GM18519 (cell line): ENCODE measurements around the gene SKI.

Experiments
- ATAC-seq: cut with Tn5 transposase; IDR thresholded peaks from one replicate; pipeline ENCODE4 v1.9.1; 2021; ENCODE audit warnings: mild to moderate bottlenecking, moderate library complexity; ENCODE audit not compliant: unreplicated experiment, low FRiP score

Gene SKI

DNA sequence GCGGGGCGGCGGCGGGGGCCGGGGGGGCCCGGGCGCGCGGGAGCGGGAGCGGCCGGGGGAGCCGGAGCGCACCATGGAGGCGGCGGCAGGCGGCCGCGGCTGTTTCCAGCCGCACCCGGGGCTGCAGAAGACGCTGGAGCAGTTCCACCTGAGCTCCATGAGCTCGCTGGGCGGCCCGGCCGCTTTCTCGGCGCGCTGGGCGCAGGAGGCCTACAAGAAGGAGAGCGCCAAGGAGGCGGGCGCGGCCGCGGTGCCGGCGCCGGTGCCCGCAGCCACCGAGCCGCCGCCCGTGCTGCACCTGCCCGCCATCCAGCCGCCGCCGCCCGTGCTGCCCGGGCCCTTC is 546 bp downstream of the SKI start:
- no peak for ATAC-seq

DNA sequence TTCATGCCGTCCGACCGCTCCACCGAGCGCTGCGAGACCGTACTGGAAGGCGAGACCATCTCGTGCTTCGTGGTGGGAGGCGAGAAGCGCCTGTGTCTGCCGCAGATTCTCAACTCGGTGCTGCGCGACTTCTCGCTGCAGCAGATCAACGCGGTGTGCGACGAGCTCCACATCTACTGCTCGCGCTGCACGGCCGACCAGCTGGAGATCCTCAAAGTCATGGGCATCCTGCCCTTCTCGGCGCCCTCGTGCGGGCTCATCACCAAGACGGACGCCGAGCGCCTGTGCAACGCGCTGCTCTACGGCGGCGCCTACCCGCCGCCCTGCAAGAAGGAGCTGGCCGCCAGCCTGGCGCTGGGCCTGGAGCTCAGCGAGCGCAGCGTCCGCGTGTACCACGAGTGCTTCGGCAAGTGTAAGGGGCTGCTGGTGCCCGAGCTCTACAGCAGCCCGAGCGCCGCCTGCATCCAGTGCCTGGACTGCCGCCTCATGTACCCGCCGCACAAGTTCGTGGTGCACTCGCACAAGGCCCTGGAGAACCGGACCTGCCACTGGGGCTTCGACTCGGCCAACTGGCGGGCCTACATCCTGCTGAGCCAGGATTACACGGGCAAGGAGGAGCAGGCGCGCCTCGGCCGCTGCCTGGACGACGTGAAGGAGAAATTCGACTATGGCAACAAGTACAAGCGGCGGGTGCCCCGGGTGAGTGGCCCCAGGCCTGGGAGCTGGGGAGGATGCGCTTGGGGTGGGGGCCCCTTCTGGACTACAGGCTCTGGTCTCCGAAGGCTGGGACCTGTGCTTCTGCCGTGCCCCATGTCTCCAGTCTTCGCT is 1.1 kb downstream of the SKI start:
- ATAC-seq = no peak

DNA sequence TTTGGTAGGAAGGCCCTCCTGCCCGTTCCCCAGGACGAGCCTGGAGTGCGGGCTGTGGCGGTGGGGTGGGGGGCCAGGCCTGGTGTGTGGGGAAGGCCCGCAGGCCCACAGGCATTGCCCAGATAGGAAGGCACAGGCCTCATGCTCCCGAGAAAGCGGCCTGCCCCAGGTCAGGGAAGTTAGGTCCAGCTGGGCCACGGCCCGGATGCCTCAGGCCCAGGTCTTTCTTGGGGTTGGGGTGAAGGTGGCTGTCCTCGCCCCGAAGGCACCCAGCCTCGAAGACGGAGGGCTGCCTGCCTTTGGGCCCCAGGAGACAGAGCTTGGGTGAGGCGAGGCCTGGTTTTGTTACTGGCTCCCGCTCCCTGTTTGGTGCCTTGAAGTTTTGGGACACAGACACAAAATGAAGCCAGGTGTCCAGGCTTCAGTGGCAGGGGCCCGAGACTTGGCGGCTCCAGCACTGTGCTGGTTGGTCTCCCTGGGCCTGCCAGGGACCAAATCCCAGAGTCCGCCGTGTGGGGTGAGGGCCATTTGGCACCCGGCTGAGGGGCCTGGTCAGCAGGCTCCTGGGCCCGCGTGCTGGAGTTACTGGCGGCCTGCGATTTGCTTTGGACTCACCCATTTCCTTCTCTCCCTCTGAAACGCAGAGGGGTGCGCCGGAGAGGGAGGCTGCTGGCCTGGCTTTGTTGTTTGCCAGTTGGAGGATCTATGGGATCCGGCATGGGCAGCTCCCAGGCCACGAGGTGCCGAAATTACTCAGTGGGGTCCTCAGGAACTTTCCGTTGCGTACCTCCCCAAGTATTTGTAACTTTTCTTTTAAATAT is 2.0 kb downstream of the SKI start:
- no peak for ATAC-seq

DNA sequence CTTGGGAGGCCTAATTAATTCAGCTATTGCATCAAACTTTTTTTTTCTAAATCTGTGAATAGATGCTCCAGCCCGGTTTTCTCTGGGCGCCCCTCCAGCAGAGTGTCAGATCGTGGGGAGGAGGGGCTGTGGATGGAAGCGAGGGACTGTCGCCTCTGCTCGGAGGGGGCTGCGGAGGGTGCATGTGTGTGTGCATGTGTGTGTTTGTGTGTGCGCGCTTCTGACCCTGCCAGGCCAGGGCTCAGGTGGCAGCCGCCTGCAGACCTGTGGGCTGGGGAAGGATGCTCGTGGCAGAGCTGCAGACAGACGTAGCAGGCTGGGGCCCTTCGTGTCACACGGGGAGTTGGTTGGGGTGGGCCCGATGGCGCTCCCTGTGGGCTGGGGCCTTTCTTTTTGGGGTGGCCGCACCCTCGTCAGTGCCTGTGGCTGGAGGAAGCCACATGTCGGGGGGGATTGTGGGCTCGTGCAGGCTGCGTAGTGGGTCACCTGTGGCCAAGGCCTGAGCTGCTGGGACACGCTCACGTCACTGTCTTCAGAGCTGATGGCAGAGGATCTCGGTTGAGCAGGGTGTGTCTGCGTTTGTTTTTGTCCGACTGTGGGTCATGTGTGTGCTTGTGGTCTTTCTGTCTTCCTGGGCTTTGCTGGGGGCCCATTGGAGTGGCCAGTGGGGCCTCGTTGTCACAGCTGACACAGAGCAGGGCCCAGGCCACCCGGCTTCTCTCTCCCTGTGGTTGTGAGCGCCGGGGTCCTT is 2.8 kb downstream of the SKI start:
- ATAC-seq = no peak

DNA sequence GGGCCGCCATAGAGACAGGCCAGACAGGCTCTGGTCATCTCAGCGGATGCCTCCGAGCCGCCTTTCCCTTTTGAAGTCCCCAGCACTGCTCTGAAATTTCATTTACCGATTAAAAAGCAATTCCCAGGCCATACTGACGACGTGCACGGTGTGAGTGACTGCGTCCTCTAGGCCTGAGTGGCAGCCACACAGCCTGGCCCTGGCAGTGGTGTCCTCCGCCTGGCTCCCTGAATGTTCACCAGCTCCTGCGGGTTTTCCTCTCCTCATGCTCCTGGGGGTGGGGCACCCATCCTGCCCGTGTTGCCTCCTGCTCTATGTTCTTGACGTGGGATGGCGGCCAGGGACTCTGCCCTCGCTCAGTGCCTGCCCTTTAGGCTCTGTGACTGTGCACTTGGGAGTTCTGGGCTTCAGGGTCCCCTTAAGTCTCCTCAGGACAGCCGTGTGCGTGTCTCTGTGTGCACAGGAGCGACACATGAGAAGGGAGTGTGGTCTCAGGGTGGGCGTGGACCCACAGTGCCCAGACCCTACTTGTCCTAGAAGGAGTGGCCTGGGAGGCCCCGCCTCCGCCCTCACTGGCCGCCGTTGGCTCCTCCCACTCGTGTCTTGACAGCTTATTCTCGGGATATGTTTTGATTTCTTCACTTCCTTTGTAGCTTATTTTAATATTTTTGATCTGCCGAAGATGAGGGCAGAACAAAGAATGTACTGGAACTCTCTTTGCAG is 3.6 kb downstream of the SKI start:
- no peak for ATAC-seq

DNA sequence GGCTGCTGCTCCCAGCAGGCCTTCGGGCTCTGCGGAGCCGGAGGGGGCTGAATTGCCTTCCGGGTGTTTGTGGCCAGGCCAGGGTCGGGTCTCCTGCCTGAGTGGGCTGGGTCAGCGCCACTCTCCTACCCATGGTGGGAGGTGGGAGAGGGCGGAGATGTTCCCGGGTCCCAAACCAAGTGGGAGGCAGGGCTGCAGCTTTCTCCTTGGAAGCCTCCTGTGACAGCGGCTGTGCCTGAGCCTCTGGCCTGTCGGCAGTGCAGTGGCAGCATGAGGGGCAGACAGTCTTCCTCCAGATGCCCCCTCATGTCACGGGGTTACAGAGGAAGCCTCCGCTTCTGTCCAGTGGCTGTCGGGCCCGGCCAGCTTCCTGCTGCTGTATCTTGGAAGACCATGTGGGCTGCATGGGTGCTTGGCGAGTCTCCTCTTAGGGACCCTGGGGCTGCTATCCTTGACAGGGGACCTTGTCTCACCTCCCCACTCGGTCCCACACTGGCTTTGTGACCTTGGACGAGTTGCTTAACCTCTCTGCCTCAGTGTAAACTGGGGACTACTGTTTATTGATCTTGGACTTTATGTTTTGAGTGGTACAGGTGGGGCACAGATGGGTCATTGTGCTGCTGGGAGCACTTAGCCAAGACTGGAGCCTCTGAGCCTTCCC is 4.3 kb downstream of the SKI start:
- ATAC-seq = no peak

DNA sequence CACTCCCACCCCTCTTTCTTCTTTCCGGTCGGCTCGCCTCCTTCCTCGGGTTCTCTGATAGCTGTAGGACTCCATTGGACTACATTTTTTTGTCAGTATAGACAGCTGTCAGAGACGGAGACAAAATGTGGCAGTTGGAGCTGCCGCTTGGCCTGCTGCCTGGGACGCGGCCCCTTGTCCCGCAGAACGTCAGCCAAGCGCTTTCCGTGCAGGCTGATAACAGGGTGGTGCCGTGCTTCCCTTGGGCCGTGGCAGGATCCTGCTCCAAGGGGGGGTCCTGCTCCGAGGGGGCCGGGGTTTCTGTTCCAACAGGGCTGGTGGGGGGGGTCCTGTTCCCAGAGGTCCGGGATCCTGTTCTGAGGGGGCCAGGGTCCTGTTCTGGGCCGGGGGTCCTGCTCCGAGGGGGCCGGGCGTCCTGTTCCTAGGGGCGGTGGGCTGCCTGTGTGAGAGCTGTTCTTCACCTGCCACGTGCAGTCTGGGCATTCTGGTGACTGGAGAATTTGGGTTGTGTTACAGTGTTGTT is 4.9 kb downstream of the SKI start:
- ATAC-seq = no peak

DNA sequence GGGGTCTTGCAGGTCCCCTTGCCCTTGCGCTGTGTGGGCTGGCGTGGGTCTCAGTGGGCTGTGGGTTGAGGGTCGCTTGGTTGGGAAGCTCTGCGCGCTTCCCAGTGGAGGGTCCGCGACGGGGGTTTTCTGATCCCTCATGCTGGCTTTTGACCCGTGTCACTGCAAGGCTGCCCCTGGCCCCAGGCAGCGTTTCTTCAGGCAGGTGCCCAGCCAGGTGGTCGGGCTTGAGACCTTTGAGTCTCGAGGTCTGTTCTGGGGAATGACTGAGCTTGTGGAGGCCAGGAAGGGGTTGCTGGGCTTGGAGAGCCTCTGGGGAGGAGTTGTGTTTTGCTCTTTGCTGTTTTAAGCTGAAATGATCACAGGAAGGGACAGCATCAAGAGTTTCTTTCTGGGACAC is 5.3 kb downstream of the SKI start:
- no peak for ATAC-seq

DNA sequence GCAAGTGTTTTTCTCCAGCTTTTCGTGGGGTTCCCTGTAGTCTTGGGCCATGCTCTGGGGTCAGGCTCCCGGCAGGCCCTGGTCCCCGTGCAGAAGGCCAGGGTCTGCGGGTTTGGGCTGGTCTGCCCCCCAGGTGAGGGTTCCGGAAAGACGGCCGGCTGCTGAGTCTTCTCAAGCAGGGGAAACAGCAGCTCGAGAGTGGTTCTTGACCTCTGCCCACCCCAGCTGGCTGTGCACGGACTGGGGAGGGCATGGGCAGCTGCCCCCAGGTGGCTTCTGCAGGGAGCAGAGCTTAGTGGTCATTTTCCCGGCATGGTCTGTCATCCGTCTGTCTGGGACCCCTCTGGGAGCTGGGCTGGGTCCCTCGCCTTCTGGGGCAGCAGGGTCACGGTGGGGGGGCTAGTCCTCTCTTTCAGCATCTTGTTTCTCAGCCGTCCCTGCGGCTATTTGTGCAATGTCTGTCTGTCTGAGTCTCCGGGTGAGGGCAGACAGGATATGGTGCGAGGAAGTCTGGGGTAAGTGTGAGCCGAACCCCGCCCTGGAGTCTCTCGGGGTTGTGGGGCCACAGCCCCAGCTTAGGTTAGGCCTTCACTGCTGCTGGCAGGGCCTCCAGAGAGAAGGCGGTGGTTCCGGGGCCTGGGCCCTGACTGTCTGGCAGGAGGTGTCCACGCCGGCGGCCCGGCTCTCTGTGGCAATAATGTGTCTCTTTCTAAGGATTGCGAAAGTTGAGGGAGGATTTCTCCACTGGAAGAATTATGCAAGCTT is 6.1 kb downstream of the SKI start:
- no peak for ATAC-seq

DNA sequence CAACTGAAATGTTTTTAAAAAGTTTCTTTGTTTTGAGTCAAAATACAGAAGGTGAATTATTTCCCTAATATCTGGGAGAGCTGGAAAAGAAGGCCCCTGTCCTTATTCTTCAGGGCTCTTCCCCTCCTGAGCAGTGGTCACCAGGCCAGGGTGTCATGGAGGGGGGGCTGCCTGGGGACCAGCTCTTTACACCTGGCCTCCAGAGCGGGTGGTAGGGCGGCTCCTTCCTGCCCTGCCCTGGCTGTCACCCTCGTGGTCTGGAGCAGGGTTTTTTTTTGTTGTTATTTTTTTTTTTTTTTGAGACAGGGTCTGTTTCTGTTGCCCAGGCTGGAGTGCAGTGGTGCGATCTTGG is 6.6 kb downstream of the SKI start:
- ATAC-seq = no peak

DNA sequence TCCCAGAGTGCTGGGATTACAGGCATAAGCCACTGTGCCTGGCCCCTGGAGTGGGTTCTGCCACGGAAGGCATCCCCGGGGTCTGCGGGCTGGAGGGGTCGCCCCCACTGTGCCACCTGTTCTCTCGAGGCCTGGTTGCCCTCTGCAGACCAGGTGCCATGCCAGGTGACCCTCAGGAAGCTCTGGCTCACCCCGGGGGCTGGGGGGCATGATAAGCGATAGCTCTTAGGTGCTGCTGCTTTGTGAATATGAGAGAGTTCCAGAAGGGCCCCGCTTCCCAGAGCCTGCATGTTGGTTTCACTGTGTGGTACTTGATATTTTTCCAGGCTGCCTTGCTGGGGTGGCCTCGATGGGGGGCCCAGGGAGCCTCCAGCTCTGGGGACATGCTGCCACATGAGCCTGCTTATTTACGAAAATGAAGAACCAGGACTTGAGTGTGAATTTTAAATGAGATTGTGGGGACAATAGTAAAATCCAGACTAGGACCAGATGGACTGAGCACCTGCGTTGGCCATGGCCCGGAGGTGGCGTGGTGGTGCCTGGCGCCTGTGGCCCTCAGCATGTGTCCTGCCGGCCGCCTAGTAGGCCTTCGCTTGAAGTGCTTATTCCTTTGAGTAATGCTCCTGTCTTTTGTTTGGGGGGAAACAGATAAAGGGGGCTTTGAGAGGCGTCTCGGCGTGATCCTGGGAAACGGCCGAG is 7.3 kb downstream of the SKI start:
- no peak for ATAC-seq

DNA sequence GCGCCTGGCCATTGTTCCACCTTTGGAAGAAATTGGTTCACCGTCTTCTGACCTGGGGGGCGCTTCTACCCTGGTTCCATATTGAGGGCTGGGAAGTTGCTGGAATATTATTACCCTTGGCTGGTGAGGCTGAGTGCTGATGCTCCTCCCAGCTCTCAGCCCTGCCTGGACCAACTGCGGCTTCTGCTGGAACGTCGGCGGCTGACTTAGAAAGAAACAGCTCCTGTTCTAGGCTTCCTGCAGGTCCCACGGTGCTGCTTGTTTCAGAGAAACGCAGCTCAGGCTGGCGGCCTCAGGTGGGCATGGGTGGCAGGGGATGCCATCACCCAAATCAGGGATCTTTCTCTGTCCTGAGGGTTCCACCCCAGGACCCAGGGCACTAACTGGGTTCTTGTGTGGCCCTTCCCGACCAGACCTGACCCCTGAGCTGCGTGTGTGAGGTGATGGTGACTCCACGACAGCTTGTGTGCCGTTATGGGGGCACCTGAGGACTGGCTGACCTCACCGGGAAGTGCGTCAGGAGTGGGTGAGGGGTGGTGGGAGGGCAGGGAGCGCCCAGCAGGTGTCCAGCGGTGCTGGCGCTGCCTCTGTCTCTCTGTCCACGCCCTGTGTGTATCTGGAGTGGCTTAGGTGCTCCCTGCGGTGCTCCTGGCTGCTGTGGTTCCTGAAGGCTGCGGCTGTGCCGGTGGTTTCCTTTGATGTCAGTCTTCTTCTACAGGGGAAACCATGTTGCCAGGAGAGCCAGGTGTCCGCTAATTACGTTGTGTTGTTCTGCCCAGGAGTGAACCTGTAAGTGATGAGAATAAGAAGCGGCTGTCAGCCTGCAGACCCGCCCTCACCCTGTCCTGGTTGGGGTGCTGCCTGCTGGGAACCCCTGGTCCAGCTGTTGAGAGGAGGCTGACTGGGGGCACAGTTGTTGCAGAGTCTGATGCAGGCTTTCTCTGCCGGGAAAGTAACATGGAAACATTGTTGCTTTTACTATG is 8.9 kb downstream of the SKI start:
- no peak for ATAC-seq

DNA sequence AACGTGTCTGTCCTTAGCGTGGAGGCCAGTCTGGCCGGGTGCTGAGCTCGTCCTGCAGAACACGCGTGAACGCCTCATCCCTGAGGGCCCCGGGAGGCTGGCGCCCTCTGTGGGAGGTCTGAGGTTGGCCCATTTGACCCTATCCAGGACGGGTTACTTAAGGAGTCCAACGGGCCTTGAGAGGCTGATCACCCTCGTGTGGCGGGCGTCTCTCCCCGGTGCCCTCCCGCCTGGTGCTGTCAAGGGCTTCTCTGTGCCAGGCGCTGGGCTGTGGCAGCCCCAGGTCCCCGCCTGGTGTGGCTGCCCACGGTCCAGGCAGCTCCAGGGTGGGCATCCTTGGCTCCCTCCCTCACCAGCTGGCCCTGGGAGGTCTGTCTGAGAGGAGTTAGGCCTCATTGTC is 9.7 kb downstream of the SKI start:
- ATAC-seq = no peak

DNA sequence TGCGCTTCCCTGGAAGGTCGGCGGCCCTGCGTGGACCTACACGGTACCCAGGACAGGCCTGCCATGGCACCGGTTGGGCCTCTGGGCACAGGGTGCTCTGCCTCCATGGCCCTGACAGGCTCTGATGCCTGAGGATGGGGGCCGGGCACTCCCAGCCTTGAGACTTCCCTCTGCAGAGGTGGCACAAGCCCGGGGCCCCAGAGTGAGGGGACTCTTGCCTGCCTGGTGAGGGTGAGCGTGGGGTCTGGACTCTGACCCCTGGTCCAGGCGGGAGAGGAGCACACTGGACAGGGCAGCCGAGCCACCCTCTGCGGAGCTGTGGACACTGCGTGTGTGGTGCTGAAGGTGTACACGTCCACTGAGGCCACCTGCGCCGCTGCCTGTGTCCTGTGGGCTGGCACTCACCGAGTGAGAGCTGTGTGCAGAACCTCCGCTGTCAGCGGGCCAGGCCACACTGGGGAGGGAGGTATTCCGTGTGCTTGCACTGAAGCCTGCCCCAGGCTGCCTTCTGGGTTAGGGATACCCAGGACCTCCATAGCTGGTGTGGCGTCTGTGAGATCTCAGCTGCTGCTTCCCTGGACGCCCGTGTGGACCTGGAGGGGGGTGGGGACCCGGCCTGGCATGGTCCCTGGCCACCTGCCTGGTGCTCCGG is 10.4 kb downstream of the SKI start:
- no peak for ATAC-seq

DNA sequence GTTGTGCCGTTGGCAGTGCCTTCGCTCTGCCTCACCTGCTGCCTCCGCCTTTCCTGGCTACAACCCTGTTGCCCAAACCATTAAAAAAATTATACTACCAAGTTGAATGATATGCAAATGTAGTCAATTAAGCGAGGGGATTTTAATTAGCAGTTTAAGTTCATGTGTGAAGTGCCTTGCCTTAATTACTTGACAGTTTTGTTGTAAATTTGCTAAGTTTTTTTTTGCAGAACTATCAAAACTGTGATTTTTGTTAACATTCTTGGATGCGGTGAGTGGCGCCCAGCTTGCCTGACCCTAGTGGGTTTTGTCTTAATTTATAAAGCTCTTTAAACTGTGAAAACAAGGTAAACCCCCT is 10.9 kb downstream of the SKI start:
- ATAC-seq = no peak

DNA sequence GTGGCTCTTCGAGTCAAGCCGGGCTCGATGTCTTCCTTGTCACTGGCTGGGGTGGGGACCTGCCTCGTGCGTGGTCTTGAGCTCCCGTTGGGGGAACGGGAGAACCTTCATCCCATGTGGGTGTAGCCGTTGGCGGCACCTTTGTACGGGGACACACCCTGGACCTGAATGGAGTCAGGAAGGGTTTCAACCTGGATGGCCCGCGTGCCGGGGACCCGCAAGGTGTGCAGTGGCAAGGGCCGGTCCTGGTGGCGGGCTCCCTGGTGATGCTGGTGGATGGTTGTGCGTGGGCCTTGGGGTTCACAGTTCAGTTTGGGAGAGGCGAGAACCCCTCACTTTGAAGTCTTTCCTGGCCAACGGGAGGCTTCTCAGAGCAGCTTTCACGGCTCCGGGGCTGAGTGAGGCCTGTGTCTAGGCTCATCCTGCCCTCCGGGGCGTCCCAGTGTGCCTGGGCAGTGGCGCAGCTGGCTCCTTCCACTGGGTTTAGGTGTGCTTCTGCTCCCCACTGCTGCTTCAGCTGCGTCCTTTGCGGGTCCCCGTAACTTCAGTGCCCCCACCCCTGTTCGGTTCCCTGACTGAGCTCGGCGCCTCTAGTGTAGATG is 11.4 kb downstream of the SKI start:
- no peak for ATAC-seq
